ENCODE data around the gene CBLN3.

Gene CBLN3

DNA sequence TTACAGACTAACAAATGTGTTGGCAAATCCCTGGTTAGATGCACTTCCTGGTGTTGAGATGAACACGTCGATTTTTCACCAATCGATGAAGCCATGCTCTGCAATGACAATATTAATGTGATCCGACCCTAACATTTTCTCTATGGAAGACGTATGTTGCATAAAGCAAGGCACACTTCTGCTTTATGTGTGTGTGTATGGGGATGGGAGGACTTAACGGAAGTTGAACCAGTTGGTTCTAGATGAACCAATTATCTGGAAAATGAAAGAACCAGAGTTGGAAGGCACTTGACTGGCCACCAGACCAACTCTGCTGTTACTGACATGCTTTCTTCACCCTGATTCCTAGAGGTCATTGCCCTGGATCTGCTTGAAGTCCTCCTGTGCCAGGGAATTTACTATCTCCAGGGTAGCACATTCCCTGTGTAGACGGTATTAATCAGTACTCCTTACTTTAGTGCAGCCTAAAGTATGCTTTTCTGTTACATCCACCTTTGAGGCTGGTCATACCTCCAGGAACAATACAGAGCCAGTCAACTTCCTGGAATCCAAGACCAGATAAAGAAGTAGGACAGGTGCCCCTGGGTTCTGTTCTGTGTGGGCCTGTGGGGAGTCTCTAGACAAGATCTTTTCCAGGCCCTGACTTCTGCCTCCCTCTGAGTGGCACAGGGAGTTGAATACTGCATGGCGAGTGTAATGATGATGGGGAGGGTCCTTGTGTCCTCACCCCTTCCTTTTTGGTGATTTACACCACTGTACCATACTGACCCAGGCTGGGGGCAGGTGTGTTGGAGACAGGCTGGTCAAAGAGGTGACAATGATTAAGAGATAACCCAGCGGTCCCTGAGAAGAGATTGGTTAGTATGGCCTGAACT, 9.0 kb upstream of the CBLN3 start:
- FAIRE-seq = no peak

DNA sequence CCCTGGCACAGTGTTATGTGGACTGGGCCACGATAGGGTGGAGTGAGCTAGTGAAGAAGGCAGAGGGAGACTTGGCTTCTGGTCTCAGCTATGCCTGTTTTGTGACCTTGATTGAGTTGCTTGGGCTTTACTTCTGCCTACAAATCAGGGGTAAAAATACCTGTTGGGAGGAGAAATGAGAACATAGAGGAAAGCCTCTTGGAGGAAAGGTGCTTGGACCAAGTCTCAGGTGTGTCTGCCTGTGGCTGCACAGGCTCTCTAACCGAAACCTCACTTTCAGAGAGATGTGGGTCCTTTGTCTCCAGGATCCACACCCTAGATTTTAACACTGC, 8.2 kb upstream of the CBLN3 start:
- no peak for FAIRE-seq

DNA sequence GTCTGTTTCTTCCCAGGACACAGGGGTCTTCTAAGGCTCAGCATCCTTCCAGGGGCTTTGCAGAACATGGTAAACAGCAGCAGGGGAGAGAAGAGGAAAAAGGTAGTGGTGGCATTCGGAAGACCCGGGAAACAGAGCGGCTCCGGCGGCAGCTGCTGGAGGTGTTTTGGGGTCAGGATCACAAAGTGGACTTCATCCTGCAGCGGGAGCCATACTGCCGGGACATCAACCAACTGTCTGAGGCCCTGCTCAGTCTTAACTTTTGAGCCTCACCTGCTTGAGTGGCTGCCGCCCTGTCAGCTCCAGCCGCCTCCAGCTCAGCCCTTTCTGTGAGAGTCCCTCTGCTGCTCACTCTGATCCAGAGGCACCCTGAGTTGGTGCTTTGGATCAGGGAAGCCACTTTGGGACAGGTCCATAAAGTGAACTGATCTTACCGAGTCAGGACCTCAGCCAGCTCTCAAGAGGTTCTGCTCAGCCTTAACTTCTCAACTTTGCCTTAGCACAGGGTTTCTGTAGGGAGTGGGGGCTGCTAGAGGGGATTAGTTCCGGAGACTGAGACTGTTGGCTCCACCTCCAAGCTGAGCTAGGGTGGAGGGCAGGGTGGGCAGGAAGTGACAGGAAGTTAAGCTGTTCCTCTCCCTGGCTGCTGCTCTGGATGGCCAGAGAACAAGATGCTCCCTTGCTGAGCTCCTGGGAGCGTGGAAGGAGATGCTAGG, 7.7 kb upstream of the CBLN3 start:
- no peak for FAIRE-seq

DNA sequence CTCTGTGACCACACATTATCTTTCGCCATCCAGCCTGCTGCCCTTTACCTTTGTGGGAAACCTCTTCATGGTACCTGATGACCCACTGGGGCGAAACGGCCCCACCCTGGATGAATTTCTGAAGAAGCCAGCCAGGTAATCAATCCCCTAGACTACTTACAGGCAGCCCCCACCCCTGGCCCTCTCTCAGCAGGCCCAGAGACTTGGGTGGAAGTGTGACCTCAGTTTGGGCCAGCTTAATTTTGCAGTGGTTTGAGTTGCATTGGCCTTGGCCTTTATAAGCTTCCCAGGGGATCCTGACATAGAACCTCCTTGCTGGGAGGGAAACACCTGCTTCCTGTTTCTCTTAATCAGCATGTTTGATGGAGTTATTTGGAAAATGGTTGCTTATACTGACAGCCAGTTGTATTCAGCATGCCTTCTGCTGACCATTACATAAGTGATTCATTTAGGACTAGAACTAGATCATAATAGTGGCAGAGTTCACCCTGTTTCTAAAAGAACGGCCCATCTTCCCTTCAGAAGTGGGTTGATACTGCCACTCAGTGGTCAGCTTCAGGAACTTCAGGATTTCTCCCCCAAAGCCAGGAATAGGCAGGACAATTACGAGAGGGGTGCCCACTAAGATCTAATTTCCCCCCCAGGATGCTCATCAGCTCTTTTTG, 7.0 kb upstream of the CBLN3 start:
- FAIRE-seq = no peak

DNA sequence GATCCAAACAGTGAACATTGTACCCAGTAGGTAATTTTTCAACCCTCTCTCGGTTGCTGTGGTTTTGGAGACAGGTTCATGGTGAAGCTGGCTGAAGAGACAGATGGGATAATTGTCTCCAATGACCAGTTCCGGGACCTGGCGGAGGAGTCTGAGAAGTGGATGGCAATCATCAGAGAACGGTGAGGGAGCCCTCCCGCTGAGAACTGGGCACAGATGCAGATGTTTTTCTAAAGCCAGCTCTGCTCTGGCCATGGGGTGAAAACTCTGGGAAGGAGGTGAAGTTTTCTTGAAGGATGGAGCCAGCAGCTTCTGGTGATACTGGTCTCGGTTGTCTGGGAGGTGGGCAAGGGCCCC, 6.5 kb upstream of the CBLN3 start:
- FAIRE-seq = no peak

DNA sequence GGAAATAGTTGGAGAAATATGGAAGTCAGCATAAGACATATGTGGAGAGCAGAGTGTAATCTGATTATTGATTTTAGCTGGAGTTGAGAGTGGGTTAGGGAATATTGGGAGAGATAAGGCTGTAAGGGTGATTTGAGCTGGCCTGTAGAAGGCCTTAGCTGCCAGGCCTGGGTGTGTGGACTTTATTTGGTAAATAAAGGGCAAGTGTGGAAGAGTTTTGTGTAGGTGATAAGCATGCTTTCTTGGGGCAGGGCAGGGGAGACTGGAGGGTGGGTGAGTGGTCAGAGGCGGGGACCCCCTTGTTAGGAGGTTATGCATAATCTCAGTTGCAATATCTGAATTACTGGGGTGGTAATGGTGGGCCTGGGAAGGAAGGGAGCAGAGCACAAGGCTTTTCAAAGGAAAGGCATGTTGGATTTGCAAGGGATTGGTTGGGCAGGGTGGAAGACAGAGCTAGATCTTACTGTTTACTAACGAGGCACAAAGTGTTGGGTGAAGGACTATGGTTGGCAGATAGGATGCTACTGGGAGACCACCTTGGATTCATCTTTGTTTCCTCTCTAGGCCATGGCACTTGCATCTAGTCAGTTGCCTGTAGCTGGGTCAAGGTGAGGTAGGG, 5.8 kb upstream of the CBLN3 start:
- no peak for FAIRE-seq

DNA sequence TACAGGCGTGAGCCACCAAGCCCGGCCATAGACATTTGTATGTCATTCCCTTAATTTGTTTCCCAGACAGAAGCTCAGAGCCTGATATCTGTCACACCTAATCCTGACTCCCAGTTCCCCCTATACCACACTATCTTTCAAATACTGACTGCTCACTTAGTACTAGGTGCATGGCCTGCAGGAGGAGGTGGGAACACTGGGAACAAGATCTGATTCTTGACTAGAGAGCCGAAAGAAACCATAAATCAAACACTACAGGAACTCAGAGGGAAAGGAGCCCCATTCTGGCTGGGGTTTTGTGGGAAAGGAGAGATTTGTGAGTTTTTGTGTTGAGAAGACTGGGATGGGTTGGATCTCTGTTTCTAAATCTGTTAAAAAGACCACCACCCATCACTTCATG, 5.2 kb upstream of the CBLN3 start:
- FAIRE-seq = no peak

DNA sequence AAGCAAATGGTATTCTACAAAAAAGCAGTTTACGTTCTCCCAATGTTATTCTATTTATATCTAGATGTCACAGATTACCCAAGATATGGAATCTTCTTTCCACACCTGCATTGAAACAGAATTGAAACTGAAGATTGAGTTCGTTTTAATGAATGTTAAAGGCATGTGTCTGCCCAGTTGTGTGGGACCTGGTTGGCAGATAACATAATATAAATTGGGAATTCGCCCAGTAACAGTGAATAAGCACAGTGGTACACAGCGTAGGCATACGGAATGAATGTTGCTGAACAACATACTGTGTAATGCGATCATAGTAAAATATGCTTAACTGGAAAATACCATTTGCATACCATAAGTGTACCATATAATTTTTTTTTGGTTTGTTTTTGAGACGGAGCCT, 4.6 kb upstream of the CBLN3 start:
- no peak for FAIRE-seq

DNA sequence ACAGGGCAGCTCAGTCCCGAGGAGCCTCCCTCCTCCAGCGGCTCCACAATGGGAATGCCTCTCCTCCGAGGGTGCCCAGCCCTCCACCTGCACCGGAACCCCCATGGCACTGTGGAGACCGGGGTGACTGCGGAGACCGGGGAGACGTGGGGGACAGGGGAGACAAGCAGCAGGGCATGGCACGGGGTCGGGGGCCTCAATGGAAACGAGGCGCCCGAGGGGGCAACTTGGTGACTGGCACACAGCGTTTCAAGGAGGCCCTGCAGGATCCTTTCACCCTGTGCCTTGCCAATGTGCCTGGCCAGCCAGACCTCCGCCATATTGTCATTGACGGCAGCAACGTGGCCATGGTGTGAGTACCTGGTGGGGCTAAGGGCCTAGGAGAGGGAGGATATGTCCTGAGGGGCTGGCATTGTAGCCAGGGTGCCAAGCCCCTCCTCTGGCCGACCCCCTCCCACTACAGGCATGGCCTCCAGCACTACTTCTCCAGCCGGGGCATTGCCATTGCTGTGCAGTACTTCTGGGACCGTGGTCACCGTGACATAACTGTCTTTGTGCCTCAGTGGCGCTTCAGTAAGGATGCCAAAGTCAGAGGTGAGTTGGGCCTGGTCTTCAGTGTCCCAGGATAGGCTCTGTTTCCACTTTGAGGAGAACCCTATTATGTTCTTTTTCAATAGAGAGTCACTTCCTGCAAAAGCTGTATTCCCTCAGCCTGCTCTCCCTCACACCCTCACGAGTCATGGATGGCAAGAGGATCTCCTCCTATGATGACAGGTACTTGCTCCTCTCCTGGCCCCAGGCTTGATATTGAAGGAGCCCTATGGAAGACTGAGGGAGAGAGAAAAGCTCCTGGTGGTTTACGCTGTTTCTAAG, 3.0 kb upstream of the CBLN3 start:
- no peak for FAIRE-seq

DNA sequence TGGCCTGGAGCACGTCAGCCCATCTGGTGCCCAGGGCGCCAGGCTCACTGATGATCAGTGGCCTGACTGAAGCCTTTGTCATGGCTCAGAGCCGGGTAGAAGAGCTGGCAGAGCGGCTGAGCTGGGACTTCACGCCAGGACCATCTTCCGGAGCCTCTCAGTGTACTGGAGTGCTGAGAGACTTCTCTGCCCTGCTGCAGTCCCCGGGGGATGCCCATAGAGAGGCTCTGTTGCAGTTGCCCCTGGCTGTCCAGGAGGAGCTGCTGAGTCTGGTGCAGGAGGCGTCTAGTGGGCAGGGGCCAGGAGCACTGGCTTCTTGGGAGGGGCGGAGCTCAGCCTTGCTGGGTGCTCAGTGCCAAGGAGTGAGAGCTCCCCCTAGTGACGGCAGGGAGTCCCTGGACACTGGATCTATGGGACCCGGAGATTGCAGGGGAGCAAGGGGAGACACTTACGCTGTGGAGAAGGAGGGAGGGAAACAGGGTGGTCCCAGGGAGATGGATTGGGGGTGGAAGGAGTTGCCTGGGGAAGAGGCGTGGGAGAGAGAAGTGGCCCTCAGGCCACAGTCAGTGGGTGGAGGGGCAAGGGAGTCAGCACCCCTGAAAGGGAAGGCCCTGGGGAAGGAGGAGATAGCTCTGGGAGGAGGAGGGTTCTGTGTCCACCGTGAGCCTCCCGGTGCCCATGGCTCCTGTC, 2.2 kb upstream of the CBLN3 start:
- no peak for FAIRE-seq

DNA sequence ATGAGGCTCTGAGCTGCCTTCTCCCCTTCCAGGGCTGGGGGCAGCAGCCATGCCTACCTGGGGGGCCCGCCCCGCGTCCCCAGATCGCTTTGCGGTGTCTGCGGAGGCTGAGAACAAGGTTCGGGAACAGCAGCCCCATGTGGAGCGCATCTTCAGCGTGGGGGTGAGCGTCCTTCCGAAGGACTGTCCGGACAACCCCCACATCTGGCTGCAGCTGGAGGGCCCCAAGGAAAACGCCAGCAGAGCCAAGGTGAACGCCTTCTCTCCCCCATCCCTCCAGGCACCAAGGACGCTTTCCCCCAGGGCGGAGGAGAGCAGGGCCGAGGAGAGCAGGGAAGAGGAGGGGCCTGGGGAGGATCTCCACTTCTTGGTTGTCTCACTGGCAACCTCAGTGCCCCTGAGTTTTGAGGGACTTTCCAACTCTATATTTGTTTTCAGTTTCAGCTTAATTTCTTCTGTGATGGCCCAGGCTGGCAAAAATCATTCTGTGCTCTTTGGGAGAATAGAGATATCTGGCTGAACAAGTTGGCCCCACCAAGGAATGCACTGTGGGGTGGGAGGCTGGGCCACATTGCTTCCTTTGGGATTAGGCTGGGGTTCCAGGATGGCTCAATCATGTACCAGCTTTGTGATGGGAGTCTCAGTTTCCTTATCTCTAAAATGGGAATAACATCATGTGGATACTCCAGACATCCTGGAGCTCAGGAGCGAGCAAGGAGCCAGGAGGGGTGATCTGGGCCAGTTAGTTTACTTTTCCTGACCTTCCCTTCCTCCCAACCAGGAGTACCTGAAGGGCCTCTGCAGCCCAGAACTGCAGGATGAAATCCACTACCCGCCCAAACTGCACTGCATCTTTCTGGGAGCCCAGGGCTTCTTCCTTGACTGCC, 1.5 kb upstream of the CBLN3 start:
- FAIRE-seq = no peak

DNA sequence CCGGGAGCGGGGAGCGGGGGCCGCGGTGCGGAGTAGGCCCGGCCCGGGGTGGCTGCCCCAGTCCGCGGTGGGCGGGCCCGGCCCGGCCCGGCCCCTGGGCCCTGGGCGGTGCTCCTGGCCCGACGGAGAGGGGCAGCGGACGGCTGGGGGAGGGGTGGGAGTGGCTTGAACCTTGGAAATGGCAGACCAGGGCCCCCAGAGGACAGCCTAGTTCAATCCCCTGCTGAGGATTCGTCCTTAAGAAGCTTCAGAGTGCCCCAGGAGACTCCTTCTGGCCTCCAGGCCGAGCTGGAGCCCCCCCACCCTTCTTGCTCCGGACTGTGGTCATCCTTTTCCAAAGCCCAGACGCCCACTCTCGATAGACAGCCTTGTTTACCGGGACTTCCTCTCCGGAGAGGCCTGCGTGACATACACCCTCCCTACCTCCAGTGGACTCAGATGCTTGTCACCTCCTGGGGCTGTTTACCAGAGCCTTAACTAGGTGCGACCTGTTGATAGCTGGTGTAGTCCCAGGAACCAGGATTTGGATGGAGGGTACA, 744 bp upstream of the CBLN3 start:
- no peak for FAIRE-seq

DNA sequence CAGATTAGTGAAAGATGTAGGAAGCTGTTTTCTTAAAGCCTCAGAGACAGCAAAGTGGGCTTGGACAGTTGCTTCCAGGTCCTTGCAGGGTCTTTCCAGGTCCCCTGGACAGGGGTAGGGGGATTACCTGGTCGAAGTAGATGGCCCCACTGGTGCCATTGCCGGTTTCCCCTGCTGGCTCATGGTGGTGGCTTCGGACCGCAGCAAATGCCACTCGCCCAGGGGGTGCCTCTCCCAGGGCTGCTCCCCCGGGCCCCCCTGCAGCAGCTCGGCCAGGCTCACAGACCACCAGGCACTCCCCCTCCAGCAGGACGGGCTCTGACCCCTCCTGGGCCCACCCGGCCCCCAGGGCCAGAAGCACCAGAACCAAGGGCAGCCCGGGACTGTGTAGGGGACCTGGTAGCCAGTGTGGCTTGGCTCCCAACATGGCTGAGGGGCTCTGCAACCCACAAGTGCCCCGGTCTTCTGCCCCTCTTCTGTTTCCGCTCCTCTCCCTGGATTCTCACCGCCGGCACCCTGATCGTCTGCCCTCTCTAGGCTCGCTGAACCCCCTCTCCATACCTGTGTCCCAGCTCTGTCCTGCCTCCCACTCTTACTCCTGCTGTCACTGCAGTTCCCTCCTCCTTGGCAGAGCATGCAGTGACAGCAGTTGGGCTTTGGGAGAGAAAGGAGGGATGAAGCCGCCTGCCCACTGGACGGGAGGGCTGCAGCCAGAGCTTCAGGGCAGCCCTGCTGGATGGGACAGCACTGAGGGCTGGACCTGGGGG, 657 bp downstream of the CBLN3 start:
- no peak for FAIRE-seq

DNA sequence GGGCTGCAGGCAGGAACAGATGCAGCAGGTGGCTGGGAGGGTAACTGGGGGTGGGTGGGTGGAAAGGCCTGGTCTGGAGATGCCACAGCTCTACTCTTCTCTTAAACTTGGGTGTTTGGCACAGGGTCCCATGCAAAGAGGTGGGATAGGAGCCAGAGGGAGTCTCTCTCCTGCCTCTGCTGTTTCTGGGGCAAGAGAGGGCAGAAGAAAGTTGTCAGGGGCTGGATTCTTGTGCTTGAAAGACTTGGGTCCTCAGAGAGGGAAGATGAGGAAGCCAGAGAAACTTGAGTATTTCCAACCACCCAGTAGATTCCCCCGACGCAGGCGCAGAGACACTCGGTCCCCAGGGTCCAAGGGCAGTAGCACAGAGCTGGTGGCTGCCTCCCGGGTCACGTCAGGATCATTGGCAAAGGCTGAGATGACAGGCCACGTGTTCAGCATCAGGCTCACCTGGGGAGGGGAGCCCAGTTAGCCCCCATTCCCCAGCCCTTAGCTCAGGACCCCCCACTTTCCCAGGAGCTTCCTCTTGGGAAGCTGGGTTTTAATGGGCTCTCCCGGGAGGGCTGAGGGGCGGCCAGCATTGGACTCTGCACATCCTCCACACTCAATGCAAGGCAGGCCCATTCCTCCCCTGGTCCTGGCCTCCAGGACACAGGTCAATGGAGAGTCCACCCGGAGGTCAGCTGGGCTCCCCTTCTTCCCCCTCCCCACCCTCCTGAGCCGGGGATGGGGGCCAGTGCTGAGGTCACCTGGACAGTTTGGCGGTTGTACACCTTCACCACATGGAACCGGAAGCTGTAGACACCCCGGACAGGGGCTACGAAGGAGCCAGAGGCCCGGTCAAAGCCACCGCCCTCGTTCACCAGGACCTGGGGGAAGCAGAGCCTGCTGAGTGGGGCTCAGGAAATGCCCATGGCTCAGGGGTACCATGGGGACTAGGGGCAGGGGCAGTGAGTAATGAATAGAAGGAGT, 1.6 kb downstream of the CBLN3 start:
- no peak for FAIRE-seq

DNA sequence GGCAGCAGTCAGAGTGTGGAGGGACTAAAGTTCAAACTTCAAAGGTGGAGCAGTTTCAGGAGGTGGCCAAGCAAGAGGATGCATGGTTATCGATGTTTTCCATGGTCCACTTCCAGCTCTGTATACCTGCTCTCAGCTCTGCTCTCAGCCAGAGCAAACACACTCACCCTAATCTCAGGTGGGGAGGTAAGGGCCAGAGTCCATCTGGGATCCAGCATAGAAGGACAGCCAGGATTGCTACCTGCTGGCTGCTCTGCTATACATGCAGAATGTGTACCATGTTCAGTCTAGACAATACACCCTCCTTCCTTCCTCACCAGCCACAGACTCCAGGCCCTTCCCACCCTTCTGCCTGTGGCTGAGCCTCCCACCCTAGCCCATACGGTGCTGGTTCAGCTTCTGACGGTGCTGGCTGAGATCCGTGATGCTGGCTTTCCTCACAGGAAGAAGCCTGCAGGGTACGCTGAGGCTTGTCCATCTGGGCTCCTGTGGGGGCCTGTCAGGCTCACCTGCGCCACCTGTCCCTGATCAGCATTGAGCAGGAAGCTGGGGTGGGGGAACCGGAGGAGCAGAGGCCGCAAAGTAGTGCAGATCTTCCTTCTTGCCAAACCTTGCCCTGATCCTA, 2.4 kb downstream of the CBLN3 start:
- no peak for FAIRE-seq

DNA sequence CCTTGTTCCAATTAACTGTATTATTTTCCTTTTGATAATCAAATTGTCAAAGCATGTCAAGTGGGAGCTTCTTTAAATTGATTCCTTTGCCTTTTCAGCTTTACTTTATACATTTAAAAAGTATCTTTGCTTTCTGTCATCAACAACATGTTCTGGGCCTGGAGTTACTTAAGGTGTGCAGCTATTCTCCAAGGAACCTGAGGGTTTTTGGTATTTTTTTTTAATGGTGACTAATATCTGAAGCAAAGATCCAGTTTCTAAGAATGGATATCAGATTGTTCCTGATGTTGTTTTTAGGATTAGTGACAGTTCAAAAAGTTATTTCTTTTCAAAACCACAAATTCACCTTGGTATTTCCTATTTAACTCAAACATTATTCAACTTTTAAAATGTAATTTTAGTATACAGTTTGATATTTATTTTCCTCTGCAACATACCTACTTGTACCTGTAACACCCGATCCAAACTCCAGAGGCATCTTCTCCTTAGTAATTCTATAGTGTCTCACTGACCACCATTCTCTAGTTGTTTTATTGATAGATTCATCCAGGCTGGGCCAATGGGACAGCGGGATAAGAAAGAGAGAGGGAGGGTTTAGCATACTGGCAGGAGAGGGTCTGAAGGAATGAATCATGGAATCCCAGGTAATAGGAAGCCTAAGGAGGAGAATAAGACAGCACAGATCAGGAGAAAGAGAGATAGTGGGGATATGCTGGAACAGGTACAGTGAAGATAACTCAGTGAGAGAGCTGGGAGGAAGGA, 3.1 kb downstream of the CBLN3 start:
- FAIRE-seq = no peak

DNA sequence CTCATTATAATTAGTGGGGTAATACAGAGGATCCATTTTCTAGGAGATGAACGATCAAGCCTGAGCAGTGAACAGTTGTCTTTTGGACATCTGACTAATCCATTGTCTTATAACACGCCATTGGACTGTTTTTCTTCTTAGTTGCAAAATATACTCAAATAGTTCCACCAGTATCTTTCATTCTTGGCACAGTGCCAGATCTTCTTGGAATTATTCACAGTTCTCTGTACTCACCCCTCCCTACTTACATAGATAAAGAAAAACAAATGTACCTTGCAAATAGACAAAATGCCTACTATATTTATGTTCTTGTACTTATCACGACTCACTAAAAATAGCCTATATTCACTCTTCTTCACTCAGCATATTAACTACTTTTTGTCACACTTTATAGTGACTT, 3.8 kb downstream of the CBLN3 start:
- FAIRE-seq = no peak

Measured in endometrium (tissue), 2 donors.